AG10803 (cell line): ENCODE measurements around the gene DMAC2L.
"Not testable (repeated sequence)": the region's sequence is repeated elsewhere in the genome, so short reads cannot be mapped to it uniquely, and the experiment has no call there.

Source experiments
- DNase-seq: peaks from one replicate; pipeline ENCODE4 v3.0.0; 2010; ENCODE audit warnings: low read depth
- H3K4me3 ChIP-seq: 2 replicates; pipeline ENCODE4 v1.5.1; 2011; ENCODE audit warnings: mild to moderate bottlenecking, low read length, control low read depth
- CTCF ChIP-seq: conservative IDR thresholded peaks from 2 replicates; pipeline ENCODE4 v1.5.1; 2011; ENCODE audit warnings: mild to moderate bottlenecking, low read length, control low read depth, inconsistent platforms

DMAC2L gene

GRCh38 chr14:50360851-50361250 lies 48.7 kb downstream of the DMAC2L start:
- TF ChIP-seq CTCF: no peak
- H3K4me3 ChIP-seq: no peak overlapping the region

DNA sequence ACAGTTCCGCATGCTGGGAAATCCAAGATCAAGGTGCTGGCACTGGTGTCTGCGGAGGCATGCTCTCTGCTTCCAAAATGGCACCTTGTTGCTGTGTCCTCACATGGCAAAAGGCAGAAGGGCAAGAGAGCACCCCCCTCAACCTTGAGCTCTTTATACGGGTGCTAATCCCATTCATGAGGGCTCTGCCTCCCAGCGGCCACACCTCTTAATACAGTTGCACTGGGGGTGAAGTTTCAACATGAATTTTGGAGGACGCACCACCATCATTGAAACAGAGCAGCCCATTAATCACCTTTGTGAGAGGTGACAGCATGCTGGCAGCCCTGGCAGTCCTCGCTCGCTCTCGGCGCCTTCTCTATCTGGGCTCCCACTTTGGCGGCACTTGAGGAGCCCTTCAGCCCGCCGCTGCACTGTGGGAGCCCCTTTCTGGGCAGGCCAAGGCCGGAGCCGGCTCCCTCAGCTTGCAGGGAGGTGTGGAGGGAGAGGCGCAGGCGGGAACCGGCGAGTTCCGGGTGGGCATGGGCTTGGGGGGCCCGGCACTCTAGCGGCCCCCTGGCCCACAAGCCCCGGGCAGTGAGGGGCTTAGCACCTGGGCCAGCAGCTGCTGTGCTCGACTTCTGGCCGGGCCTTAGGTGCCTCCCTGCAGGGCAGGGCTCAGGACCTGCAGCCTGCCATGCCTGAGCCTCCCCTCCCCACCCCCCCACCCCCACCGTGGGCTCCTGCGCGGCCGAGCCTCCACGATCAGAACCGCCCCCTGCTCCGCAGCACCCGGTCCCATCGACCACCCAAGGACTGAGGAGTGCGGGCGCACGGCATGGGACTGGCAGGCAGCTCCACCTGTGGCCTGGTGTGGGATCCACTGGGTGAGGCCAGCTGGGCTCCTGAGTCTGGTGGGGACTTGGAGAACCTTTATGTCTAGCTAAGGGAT lies 49.6 kb downstream of the DMAC2L start:
- H3K4me3 ChIP-seq, DNase-seq: not testable (repeated sequence)

More at GRCh38 chr14:50360851-50361250, 48.7 kb downstream of the DMAC2L start:
- DNase-seq: no peak

GRCh38 chr14:50362764-50363713 lies 50.9 kb downstream of the DMAC2L start:
- no peak for TF ChIP-seq CTCF
- peak overlapping the region; percentile 54 for H3K4me3 ChIP-seq

GRCh38 chr14:50363714-50364111 lies 51.6 kb downstream of the DMAC2L start:
- TF ChIP-seq CTCF: no peak
- H3K4me3 ChIP-seq: peak overlapping the region; percentile 54
- DNase-seq: peak; percentile 71

More at GRCh38 chr14:50362764-50363713, 50.9 kb downstream of the DMAC2L start:
- DNase-seq: peak; percentile 31

- no peak for DNase-seq
- no peak overlapping the region for H3K4me3 ChIP-seq
- TF ChIP-seq CTCF: no peak
These were observed 52.7 kb downstream of the DMAC2L start for GRCh38 chr14:50364792-50365191.

- DNase-seq, H3K4me3 ChIP-seq: not testable (repeated sequence)
These were observed 53.4 kb downstream of the DMAC2L start for GRCh38 chr14:50365572-50365971.

DNA sequence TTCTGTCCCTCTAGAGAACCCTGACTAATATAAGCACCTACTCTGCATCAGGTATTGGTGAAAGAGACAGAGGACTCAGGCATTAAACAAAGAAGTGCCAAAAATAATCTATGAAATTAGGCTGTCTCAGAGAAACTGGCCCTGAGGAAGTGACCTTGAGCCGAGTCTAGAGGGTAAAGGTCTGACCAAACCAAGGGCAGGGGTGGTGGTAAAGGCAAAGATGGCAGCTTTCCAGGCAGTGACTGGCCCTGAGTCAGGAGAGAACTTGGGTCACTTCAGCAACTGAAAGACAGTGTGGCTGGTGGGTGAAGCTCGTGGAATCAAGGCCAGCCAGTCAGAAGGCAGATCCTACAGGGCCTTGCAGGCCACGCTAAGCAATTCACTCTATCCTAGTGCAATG lies 54.0 kb downstream of the DMAC2L start:
- H3K4me3 ChIP-seq: no peak overlapping the region
- TF ChIP-seq CTCF: no peak
- DNase-seq: no peak
